ENCODE data around the gene ARPC2.

Gene ARPC2

DNA sequence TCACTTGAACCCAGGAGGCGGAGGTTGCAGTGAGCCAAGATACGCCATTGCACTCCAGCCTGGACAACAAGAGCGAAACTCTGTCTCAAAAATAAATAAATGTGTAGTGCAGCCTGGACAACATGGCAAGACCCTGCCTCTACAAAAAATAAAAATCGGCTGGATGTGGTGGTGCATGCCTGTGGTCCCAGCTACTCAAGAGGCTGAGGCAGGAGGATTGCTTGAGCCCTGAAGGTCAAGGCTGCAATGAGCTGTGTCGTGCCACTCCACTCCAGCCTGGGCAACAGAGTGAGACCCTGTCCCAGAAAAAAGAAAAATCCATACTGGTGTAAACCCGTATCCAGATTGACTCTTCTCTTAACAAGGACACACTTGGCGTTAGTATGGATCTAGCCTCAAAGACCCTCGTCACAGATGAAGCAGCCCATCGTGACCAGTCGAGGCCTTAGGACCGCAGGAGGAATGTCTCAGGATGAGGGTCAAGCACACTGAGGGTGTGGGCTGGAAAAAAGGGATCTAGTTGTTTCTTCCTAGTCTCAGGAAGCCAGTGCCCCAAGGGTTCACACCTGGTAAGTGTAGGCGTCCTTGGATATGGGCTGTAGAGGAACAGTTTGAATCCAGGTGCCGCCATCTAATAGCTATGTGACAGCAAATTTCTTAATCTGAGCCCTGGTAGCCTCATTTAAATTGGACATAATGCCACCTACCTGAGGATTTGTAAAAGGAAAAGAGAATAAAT, 39.8 kb downstream of the ARPC2 start:
- DNase-seq = no peak

DNA sequence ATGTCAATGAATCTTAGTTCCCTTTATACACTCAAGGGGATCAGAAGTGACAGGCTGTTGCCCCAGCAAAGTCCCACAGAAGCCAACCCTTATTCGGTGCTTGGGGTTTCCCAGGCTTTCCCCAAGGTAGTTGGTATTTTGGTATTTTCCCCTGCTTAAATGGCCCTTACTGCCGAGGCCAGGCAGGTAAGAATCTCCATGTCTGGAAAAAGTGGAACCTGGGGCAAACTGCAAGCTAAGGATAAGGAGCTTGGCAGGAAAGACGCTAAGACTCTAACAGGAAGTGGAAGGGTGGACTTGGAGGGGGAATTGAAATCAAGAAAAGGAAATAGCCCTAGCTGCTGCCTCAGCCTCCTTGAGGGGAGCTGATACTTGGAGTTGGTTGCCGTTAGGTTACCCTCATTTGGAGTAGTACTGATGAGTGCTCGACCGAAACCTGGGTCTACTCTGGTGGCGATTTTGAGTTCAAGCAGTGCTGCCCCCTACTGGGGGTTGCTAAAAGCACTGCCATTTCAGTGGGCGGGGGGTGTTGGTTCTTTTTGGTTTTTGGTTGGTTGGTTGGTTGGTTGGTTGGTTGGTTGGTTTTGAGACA, 40.5 kb downstream of the ARPC2 start:
- DNase-seq = no peak

DNA sequence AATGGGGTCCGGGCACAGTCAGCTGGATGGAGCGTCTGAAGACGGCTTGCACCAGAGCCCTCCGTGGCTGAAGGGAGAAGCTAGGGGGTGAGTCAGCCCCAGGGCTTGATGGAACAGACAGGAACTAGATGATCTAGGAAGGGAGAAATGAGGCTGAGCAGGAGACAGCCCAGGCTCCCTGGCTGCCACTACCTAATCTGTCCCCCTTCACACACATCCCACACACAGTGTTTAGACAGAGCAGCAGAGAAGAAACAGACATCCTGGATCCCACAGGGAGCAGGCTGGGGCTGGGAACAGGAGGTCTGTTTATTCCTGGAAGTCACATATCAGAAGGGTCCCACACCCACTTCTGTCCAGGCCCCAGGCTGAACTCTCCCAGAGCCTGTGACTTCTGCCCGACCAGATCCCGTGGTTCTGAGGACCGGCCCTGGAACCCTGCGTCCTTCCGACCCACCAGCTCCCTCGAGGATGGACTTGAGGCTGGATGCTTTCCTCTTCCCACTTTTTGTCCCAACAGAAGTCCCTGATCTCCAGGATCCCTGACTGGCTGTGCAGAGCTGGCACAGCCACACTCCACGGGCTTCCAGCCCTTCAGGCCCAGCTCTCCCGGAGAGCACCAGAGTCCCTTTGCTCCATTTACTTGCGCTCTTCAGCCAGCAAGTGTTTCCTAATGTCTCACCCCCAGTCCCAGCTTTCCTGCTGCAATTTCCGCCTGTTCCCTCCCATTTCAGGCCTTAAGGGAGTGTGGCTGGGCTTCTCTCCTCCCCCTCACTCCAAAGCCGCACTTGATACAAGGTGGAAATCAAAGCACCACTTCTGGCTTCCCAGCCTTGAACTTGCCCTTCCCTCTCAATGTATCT, 42.3 kb downstream of the ARPC2 start:
- DNase-seq = no peak

DNA sequence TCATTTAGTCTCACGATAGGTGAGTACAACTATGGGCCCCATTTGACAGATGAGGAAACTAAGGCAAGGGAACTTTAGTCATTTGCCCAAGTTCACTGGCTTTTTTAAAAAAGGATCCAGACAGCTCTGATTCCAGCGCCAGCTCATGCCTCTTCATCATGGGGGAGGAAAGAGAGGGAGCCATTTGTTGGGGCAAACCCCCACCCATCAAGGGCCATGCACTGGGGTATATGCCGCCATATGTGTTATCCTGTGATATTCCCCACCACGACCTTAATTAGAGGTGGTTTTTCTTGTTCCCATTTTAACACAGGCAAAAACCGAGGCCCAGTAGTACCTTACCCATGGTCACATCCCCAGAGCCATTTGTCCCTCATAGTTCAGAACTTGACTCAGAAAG, 43.2 kb downstream of the ARPC2 start:
- DNase-seq = no peak

DNA sequence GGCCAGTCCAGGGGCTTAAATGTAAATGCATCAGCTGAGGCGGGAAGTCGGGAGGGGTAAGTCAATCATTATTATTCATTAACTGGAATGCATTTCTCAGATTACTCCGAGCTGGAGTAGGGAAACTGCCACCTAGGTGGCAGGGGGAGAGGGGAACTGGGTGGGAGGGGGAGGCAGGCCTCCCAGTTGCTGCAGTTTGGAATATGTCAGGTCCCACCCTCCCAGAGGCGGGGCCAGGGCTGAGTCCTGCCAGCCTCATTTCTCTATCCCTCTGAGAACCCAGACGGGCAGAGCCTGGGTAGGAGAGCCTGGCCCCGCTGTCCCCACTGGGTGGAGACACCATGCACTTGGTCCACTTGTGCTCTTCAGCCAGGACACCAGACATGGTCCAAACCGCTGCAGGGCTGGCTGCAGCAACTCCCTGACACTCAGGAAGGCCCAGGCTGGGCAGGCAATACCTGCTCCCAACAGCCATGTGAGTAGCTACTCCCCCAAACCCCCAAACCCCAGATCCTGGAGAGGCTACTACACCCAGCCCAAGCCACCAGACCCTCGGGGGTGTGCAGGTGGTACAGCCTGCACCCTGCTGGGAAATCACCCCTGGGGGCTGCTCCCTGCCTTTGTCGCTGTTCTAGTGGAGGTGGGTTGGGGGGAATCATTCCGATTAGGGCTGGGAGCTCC, 43.9 kb downstream of the ARPC2 start, which contains the start of gene GPBAR1:
Gene GPBAR1, plus strand, starts transcription at position 274 of the 681 bp plus-strand sequence. CDS start 1,710 bp downstream, outside the sequence.
- no peak for DNase-seq

DNA sequence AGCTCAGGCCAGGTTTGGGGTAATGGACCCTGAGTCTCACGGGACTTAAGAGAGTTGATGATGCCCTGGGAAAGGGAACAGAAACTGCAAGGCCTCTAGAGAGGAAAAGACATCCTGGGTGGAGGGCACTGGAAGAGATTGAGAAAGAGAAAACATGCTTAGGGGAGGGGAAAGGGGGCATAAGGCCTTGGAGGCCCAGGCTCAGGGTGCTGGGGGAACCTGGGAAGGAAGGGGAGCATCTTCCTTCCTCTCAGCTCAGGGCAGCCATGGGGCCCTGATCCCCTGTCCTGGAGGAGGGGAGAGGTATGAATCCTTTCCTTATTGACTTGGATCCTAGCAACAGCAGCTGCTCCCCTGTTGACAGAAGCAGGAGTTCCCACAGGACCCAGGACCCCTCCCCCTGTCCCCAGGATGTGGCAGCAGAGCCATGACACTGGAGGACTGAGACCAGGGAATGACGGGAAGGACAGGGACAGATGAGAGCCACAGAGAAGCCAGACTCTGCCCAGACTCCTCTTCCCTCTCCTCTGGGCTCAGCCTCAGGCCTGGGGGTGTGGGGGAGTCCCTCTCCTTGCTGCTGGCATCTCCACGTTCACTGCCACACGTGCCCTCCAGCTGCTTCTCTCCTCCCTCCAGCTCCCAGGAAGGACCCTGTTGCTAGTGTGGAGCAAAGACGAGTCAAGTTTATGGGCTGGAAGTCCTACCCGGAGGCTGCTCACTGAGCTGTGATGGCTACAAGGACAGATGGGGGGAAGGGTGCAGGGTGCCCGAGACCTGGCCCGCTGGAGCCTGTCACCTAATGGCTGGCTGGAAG, 44.6 kb downstream of the ARPC2 start:
- no peak for DNase-seq

DNA sequence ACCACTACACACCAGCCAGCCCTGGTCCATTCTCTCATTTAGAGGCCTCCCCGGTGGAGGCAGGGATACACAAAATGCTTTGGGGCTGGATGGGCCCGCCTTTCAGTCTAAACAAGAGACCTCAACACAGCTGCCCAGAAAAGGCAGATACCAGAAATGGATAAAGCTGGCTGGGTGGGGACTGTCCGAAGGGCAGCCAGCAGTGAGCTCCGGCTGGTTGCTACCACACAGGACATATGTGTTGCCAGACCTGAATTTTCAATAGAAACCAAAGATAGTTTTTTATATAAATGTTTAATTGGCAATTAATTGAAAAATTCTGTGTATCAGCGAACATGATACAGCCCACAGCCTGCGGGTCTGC, 45.2 kb downstream of the ARPC2 start:
- no peak for DNase-seq

DNA sequence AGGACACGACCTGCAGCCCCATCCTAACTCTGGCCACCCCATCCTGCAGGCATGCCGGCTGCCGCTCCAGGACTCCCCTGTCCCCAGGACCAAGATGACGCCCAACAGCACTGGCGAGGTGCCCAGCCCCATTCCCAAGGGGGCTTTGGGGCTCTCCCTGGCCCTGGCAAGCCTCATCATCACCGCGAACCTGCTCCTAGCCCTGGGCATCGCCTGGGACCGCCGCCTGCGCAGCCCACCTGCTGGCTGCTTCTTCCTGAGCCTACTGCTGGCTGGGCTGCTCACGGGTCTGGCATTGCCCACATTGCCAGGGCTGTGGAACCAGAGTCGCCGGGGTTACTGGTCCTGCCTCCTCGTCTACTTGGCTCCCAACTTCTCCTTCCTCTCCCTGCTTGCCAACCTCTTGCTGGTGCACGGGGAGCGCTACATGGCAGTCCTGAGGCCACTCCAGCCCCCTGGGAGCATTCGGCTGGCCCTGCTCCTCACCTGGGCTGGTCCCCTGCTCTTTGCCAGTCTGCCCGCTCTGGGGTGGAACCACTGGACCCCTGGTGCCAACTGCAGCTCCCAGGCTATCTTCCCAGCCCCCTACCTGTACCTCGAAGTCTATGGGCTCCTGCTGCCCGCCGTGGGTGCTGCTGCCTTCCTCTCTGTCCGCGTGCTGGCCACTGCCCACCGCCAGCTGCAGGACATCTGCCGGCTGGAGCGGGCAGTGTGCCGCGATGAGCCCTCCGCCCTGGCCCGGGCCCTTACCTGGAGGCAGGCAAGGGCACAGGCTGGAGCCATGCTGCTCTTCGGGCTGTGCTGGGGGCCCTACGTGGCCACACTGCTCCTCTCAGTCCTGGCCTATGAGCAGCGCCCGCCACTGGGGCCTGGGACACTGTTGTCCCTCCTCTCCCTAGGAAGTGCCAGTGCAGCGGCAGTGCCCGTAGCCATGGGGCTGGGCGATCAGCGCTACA, 45.9 kb downstream of the ARPC2 start:
- DNase-seq = no peak

DNA sequence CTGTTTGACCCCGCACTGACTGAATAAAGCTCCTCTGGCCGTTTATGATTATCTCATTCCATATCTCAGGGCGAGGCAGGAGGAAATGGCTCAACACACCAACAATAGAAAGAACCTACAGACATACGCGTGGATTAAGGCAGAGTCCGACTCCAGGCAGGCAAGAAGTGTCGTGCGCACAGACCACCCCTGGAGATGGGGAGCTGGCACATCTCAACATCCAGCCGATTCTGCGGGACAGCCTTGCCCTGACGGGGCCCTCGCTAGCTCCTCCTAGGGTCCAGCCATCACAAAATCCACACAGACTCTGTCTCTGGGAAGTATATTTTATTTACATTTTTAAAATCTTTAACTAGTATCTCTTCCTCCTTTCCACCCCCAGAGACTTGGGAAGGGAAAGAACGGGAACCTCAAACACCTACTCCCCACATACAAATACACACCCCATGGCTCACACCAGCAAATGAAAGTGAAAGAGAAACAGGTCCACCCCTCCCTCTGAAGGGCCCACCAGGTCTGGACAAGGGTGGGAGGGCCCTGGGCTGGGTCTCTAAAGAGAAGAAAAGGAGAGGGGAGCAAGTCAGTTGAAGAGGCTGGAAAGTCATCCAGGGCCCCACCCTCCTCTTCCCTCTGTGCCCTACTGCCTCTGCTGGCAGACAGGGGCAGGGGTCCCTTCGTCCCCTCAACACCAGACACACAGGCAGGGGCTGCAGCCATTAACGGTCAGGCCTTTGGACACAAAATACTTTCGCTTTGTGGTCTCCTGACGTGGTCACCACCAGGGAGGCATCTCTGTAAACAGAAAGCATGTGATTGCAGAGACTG, 47.0 kb downstream of the ARPC2 start:
- DNase-seq = no peak

DNA sequence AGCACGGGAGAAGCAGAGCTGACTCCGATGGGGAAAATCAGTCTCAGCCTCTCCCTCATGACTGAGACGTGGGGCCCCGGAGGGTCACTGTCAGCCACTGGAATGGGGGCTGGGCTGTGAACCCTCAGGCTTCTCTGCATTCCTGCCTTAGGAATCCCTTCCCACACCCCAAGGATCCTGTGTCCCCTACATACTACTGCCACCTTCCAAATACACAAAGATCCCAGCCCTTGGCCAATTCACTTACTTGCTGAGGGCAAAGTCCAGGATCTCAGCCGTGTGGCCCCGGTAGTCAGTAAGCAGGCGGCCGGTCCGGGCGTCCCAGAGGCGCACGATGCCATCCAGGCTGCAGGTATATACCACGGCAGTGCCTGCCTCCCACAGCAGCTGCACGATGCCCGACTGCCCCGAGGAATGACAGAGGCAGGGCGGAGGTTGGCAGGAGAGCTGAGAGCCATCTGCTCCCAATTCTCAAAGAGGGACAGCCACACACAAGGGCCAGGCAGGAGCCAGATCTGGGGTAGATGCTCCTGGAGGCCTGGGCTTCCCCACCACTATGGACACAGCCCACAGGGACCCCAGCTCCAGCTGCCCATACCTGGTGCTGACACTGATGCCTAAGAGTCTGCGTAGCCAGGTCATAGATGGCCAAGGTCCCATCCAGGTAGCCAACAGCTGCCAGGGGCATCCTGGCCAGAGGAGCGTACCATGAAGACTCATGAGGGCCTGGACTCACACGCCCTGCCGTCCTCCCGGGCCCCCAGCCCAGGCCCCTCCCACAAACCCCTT, 48.0 kb downstream of the ARPC2 start:
- DNase-seq = no peak

DNA sequence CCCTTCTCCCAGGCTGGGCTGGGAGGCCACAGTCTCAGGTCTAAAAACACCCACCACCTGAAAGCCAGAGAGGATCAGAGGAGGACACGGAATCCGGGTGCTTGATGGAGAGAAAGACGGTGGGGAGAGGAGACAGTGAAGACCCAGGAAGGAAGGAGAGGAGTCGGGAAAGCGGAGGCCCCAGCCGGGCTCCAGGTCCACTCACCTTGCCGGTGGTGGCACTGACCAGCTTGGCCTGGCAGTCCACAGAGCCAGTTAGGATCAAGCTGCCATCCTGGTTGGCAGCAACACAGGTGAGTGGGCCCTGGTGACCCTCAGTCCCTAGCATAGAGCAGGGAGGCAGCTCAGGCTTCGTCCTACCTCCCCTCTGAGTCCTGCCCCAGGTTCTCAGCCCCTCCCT, 48.6 kb downstream of the ARPC2 start:
- no peak for DNase-seq

DNA sequence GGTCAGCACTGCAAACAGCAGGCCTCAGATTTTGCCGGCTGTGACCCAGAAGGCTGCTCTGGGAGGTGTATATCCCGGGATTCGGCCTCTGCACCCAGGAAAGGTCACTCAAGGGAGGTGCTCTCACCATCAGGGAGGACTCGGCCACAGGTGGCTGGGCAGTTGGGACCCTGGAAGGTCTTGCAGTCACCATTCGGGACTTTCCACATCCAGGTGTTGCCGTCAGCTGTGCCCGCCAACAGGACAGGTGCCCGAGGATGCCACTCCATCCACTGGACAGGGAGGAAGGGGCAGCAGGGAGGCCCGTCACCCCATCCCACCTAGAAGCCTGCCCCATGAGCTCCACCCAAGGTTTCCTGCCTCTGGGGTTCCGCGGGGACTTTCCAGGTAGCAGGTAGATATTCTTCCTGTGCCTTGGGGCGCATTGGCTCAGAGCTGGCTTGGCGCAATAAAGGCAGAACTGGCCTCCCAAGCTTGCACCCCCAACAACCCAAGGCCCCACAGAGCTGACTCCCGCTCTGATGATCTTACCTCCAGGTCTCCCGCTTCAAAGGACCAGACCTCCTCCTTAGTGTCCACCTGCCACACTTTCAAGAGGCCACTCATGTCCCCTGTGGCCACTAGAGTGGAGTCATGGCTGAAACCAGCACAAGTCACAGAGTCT, 49.5 kb downstream of the ARPC2 start:
- no peak for DNase-seq

DNA sequence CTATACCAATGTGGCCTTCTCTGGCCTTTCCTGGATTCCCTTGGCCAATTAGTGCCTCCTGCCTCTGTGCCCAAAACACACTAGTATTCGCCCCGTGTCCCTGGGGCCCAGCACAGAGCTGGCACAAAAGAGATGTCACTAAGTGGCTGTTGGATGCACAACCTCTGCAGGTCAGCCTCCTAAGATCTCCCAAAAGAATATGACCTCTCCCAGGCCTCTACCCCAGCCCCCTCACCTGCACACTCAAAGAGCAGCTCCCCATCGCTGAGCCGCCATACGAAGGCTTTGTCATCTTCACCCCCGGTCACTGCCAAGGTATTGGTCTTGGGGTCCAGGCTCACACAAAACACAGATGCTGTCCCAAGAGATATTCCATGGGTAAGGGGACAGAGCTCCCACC, 50.3 kb downstream of the ARPC2 start:
- no peak for DNase-seq

DNA sequence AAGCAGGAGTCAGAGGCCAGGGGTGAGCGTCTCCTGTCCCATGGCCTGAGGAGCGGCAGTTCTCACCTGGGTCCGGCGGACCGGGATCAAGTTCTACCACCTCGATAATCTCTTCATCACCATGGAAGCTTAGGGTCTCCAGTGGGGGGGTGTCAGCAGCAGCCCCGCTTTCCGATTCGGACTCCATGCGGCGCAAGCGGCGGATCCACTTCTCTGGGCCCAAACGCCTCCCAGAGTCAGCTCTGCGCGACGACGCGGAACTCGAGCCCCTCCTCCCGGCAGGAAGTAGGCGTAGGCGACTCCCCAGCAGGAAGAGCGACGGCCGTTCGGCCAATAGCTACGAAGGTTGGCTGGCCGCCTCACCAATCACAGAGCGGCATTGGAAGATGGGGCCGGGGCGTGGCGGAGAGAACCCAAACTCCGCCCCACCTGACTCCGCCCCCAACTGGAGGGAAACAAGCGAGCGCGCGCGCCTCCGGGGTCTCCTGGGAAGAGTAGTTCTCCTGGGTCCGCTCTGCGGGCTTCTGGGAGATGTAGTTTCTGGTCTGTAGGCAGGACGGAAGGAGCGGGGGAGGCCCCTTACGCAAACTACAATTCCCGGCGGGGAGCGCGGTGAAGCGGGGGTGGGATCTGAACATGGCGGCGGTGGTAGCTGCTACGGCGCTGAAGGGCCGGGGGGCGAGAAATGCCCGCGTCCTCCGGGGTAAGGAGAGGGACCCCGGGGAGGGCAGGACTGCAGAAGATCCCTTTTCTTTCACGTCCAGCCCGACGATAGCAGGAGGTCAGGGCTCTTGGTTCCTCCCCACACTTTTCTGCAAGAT, 53.1 kb downstream of the ARPC2 start, which contains the start of the genes AAMP and PNKD:
Gene AAMP, minus strand, starts transcription at position 238 of the 821 bp plus-strand sequence. Its CDS starts 51 bp downstream, at position 187.
Gene PNKD, plus strand, starts transcription at position 620 of the 821 bp plus-strand sequence. Its CDS starts 17 bp downstream, at position 637.
- peak; percentile 100 for DNase-seq

DNA sequence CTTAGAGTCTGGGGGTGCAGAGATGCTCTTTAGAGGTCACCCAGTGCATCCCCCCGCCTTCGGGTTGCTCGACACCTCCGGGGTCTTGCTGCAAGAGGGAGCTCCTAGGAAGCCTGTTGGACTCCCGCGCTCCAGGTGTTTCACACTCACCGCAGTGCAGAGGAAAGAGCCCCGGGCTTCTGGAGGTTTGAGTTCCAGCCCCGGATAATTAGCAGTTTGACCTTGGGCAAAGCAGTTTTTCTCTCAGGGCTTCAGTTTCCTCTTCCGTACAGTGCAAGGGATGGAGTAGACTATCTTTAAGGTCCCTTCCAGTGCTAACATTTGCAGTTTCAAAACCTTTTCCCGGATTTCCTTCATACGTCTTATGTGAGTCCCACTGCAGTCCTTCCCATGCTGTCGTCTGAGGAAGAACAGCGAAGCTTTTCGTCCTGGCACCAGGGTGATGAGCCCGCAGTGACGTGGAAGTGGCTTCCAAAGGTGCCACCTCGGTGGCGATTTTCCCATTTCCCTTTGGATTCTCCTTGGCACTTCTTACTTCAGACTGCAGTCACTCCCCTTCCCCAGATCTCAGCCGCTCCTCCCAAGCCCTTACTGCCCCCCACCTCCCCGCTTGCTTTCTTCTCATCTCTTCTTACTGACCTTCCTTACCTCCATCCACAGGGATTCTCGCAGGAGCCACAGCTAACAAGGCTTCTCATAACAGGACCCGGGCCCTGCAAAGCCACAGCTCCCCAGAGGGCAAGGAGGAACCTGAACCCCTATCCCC, 53.9 kb downstream of the ARPC2 start:
- DNase-seq = no peak

DNA sequence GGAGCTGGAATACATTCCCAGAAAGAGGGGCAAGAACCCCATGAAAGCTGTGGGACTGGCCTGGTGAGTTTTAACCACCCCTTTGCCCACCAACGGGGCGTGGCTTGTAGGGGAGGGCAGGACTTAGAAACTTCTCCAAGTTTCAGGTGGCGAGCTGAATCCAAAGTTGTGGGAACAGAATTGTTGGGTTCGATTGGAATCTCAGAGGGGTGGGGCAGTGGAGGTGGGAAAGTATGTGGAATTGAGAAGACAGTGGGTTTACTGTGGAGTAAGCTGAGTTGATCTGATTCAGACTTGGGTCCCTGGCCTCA, 54.5 kb downstream of the ARPC2 start:
- DNase-seq = no peak

Measured in right forelimb (tissue), 1 donor.